Measurements from ENCODE around the gene KLK5. TPM values are rescaled to one million over a fixed set of nuclear protein-coding genes. Genes with fewer than 3 reads are reported as not detected.

Gene KLK5, protein sequence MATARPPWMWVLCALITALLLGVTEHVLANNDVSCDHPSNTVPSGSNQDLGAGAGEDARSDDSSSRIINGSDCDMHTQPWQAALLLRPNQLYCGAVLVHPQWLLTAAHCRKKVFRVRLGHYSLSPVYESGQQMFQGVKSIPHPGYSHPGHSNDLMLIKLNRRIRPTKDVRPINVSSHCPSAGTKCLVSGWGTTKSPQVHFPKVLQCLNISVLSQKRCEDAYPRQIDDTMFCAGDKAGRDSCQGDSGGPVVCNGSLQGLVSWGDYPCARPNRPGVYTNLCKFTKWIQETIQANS
- total RNA-seq = not detected
- long read RNA-seq = 0 reads

DNA sequence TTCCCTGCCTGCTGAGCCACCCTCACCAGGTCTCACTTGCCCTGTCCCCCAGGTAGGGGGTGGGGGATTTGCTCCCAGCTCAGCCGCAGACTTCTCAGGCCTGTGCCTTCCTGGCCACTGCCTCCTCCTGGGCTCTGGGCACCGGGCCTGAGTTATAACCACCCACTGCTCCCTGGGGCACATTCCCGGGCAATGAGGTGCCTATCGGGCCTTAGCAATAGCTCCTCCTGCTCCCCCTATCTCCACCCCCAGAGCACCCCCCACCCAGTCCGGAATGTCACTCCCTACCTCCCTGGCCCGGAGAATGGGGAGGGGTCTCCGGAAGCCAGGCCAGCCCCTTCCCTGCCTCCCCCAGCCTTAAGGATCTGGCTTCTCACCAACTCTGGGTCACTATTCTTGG lies at the start of gene KLK5:
TSS of gene KLK5 (minus strand) at position 129 of the 400 bp plus-strand sequence. CDS start 381 bp downstream, outside the sequence.
- ATAC-seq = no peak
- H3K4me1 ChIP-seq = no peaks in the 10 kb centered on the region
- TF ChIP-seq, protein P1, sequence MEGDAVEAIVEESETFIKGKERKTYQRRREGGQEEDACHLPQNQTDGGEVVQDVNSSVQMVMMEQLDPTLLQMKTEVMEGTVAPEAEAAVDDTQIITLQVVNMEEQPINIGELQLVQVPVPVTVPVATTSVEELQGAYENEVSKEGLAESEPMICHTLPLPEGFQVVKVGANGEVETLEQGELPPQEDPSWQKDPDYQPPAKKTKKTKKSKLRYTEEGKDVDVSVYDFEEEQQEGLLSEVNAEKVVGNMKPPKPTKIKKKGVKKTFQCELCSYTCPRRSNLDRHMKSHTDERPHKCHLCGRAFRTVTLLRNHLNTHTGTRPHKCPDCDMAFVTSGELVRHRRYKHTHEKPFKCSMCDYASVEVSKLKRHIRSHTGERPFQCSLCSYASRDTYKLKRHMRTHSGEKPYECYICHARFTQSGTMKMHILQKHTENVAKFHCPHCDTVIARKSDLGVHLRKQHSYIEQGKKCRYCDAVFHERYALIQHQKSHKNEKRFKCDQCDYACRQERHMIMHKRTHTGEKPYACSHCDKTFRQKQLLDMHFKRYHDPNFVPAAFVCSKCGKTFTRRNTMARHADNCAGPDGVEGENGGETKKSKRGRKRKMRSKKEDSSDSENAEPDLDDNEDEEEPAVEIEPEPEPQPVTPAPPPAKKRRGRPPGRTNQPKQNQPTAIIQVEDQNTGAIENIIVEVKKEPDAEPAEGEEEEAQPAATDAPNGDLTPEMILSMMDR (IDR thresholded peaks at IDR 0.05) = no peak
- H3K4me3 ChIP-seq = no peak within 1 kb of the TSS
- H3K9me3 ChIP-seq = no peaks in the 10 kb centered on the region
- intact Hi-C loops (cut with DNase I) = no loop called here
- no peaks in the 10 kb centered on the region for H3K36me3 ChIP-seq
- no peak for DNase-seq
- H3K27ac ChIP-seq = no peak within 1 kb of the TSS
- peaks cover 6% of the 10 kb centered on the region for H3K27me3 ChIP-seq

DNA sequence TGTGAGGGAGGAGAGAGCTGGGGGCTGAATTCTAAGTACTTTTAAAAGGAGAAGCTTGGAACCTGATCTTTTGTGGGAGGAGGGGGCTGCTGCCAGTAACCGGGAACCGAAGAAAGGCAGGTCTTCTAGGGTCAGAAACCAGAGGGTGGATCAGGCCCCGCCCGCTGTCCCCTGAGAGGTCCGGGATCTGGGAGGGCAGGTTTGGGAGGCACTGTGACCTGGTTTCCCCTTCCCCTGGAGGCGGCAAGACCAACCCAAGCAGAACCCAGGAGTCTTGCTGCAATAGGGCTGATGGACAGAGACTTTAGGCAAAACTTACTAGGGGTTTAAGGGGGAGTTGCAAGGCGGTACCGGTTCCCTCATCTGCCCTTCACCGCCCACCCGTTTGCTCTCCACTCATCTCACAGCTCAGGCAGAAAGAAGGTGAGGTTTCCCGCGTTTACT lies 49.3 kb upstream of the KLK5 start:
- ATAC-seq (no peak), DNase-seq (no peak)
- Histone ChIP-seq H3K4me3 (no peak overlapping the region), H3K27ac (no peak overlapping the region), H3K9me3 (no peaks in the 10 kb centered on the region), H3K4me1 (no peaks in the 10 kb centered on the region), H3K27me3 (peaks cover 39% of the 10 kb centered on the region), H3K36me3 (no peaks in the 10 kb centered on the region)
- TF ChIP-seq, protein P1 (IDR thresholded peaks at IDR 0.05) = no peak
- intact Hi-C loops (cut with DNase I) = no loop called here

DNA sequence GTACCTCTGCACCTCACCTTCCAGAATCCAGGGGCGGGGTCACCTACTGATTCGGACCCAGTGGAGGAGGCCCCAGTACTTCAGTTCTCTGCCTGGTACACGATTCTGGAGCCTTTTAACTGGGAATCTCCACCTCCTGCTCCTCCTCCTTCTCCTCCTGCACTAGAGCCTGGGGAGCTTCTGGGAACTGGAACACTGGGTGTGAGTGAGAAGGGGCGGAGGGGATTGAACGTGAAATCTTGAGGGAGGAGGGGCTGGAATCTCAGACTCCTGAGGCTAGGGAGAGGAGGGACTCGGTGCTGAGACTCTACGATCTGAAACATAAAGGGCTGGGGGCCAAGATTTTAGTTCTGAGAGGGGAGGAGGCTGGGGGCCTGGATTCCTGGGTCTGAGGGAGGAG lies 48.7 kb upstream of the KLK5 start, which contains the start of gene KLK8:
TSS of gene KLK8 (minus strand) at position 90 of the 400 bp plus-strand sequence. CDS start 437 bp downstream, outside the sequence.
- Histone ChIP-seq H3K27me3 (peaks cover 39% of the 10 kb centered on the region), H3K4me3 (no peak within 1 kb of the TSS), H3K36me3 (no peaks in the 10 kb centered on the region), H3K27ac (no peak within 1 kb of the TSS), H3K9me3 (no peaks in the 10 kb centered on the region), H3K4me1 (no peaks in the 10 kb centered on the region)
- intact Hi-C loops (cut with DNase I) = no loop called here
- DNase-seq (no peak), ATAC-seq (no peak)
- TF ChIP-seq, protein P1 (IDR thresholded peaks at IDR 0.05) = no peak

DNA sequence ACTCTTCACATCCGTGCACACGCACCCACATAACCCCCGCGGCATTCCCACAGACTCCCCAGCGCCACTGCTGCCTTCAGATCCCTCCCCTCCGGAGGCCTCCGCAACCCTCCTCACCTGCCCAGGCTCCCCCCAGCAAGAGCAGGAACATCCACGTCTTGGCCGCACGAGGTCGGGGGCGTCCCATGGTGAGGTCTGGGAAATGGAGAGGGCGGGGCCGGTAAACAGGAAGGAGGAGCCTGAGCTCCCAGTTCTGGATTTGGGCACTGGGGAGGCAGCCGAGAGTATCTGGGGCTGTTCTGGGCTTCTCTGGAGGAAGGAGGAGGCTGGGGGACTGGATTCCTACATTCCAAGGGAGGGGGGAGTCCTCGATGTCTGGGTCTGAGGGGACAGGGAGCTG lies 48.1 kb upstream of the KLK5 start:
- ATAC-seq (peak; percentile 6), DNase-seq (no peak)
- intact Hi-C loops (cut with DNase I) = no loop called here
- peaks cover 35% of the 10 kb centered on the region for H3K27me3 ChIP-seq
- TF ChIP-seq, protein P1 (IDR thresholded peaks at IDR 0.05) = no peak
- no peaks in the 10 kb centered on the region for H3K4me1 ChIP-seq
- H3K36me3 ChIP-seq = no peaks in the 10 kb centered on the region
- H3K27ac ChIP-seq = no peak overlapping the region
- H3K9me3 ChIP-seq = no peaks in the 10 kb centered on the region
- H3K4me3 ChIP-seq = no peak overlapping the region

DNA sequence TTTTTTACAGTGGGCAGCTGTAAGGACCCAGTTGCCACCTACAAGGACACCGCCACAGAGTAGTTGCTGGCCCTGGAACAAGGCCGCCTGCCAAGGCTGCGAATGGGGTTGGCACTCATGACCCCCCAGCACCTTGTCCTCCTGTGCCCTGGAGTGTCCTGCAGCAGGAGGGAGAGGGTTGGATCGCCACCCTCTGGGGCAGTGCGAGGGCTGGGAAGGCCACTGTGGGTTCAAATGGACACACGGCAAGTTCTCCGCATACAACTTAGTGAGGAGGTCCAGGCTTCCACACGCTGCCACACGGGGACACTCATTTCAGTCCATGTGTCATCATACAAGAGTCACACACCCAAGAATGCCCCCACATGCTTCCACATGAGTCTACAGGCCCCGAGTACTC lies 47.6 kb upstream of the KLK5 start:
- ATAC-seq = no peak
- H3K36me3 ChIP-seq = no peaks in the 10 kb centered on the region
- intact Hi-C loops (cut with DNase I) = no loop called here
- no peaks in the 10 kb centered on the region for H3K4me1 ChIP-seq
- H3K27ac ChIP-seq = no peak overlapping the region
- TF ChIP-seq, protein P1 (IDR thresholded peaks at IDR 0.05) = no peak
- H3K9me3 ChIP-seq = no peaks in the 10 kb centered on the region
- no peak overlapping the region for H3K4me3 ChIP-seq
- peaks cover 32% of the 10 kb centered on the region for H3K27me3 ChIP-seq
- DNase-seq = no peak
